HG02642 (cell line): ENCODE results near the gene SPECC1L.

ENCODE experiments used
- ATAC-seq: cut with Tn5 transposase; IDR thresholded peaks from one replicate; pipeline ENCODE4 v1.9.1; 2021; ENCODE audit warnings: mild to moderate bottlenecking; ENCODE audit not compliant: unreplicated experiment, poor library complexity

Gene SPECC1L

GRCh38 chr22:24391836-24392217 lies 121.2 kb downstream of the SPECC1L start:
- ATAC-seq: no peak

GRCh38 chr22:24392218-24392931 lies 121.7 kb downstream of the SPECC1L start:
- no peak for ATAC-seq

GRCh38 chr22:24393012-24393559 lies 122.5 kb downstream of the SPECC1L start:
- ATAC-seq: no peak

GRCh38 chr22:24393848-24394247 lies 123.2 kb downstream of the SPECC1L start:
- ATAC-seq: no peak

- ATAC-seq: no peak
These were observed 123.6 kb downstream of the SPECC1L start for GRCh38 chr22:24394254-24394653.

GRCh38 chr22:24398409-24398808 lies 127.8 kb downstream of the SPECC1L start:
- ATAC-seq: no peak

GRCh38 chr22:24400034-24400725 lies 129.5 kb downstream of the SPECC1L start:
- no peak for ATAC-seq

- no peak for ATAC-seq
These were observed 130.3 kb downstream of the SPECC1L start for GRCh38 chr22:24400726-24401596.

GRCh38 chr22:24401931-24402367 lies 131.3 kb downstream of the SPECC1L start:
- no peak for ATAC-seq

- no peak for ATAC-seq
These were observed 132.0 kb downstream of the SPECC1L start for GRCh38 chr22:24402460-24403192.

GRCh38 chr22:24403346-24403745 lies 132.7 kb downstream of the SPECC1L start:
- ATAC-seq: no peak

- ATAC-seq: no peak
These were observed 134.1 kb downstream of the SPECC1L start for GRCh38 chr22:24404561-24405275.

- no peak for ATAC-seq
These were observed 135.1 kb downstream of the SPECC1L start for GRCh38 chr22:24405631-24406321.

GRCh38 chr22:24406322-24407277 lies 136.0 kb downstream of the SPECC1L start:
- no peak for ATAC-seq

GRCh38 chr22:24407278-24407665 lies 136.6 kb downstream of the SPECC1L start:
- ATAC-seq: no peak

- ATAC-seq: no peak
These were observed 137.3 kb downstream of the SPECC1L start for GRCh38 chr22:24407884-24408283.

- no peak for ATAC-seq
These were observed 138.0 kb downstream of the SPECC1L start for GRCh38 chr22:24408630-24409029.

- ATAC-seq: no peak
These were observed 139.1 kb downstream of the SPECC1L start for GRCh38 chr22:24409707-24410106.
